ENCODE measurements around the gene PCED1B.

The PCED1B gene

GRCh38 chr12:47097276-47097896, 18.0 kb downstream of the PCED1B start:
- DNase-seq (no peak), ATAC-seq (no peak)
- H3K27me3 Mint-ChIP-seq = no peaks in the 10 kb centered on the region
- no peaks in the 10 kb centered on the region for H3K9me3 Mint-ChIP-seq
- peaks cover 22% of the 10 kb centered on the region for H3K4me1 Mint-ChIP-seq
- no peak overlapping the region for H3K4me3 Mint-ChIP-seq
- H3K27ac Mint-ChIP-seq = no peak overlapping the region

- H3K27ac Mint-ChIP-seq = no peak overlapping the region
- peaks cover 22% of the 10 kb centered on the region for H3K4me1 Mint-ChIP-seq
- H3K9me3 Mint-ChIP-seq = no peaks in the 10 kb centered on the region
- no peak for ATAC-seq
- no peak for DNase-seq
- no peaks in the 10 kb centered on the region for H3K27me3 Mint-ChIP-seq
- no peak overlapping the region for H3K4me3 Mint-ChIP-seq
These were observed 18.7 kb downstream of the PCED1B start for GRCh38 chr12:47098099-47098498.

- Mint-ChIP-seq H3K4me1 (peaks cover 21% of the 10 kb centered on the region), H3K27ac (no peak overlapping the region), H3K4me3 (no peak overlapping the region), H3K9me3 (no peaks in the 10 kb centered on the region), H3K27me3 (no peaks in the 10 kb centered on the region)
- no peak for ATAC-seq
- no peak for DNase-seq
These were observed 20.2 kb downstream of the PCED1B start for GRCh38 chr12:47099610-47100009.

- Mint-ChIP-seq H3K9me3 (no peaks in the 10 kb centered on the region), H3K4me3 (no peak overlapping the region), H3K27ac (no peak overlapping the region), H3K27me3 (no peaks in the 10 kb centered on the region), H3K4me1 (peaks cover 18% of the 10 kb centered on the region)
- no peak for DNase-seq
- ATAC-seq = no peak
These were observed 20.7 kb downstream of the PCED1B start for GRCh38 chr12:47100160-47100559.

GRCh38 chr12:47102406-47102805, 23.0 kb downstream of the PCED1B start:
- Mint-ChIP-seq H3K27ac (no peak overlapping the region), H3K27me3 (no peaks in the 10 kb centered on the region), H3K4me1 (peaks cover 14% of the 10 kb centered on the region), H3K4me3 (no peak overlapping the region), H3K9me3 (no peaks in the 10 kb centered on the region)
- DNase-seq (no peak), ATAC-seq (no peak)

- Mint-ChIP-seq H3K9me3 (no peaks in the 10 kb centered on the region), H3K4me1 (peaks cover 14% of the 10 kb centered on the region), H3K4me3 (no peak overlapping the region), H3K27me3 (no peaks in the 10 kb centered on the region), H3K27ac (no peak overlapping the region)
- no peak for ATAC-seq
- no peak for DNase-seq
These were observed 23.6 kb downstream of the PCED1B start for GRCh38 chr12:47102845-47103651.

GRCh38 chr12:47105914-47106674, 26.7 kb downstream of the PCED1B start:
- no peak overlapping the region for H3K4me3 Mint-ChIP-seq
- no peak overlapping the region for H3K27ac Mint-ChIP-seq
- DNase-seq (no peak), ATAC-seq (no peak)
- H3K4me1 Mint-ChIP-seq = peaks cover 24% of the 10 kb centered on the region
- H3K27me3 Mint-ChIP-seq = no peaks in the 10 kb centered on the region
- H3K9me3 Mint-ChIP-seq = no peaks in the 10 kb centered on the region

GRCh38 chr12:47107446-47107845, 28.0 kb downstream of the PCED1B start:
- no peak for DNase-seq
- Mint-ChIP-seq H3K4me3 (no peak overlapping the region), H3K9me3 (no peaks in the 10 kb centered on the region), H3K4me1 (peaks cover 38% of the 10 kb centered on the region), H3K27me3 (no peaks in the 10 kb centered on the region), H3K27ac (peak overlapping the region in 1 of 2 donors; percentile 43)
- no peak for ATAC-seq

- ATAC-seq = no peak
- Mint-ChIP-seq H3K4me1 (peaks cover 42% of the 10 kb centered on the region), H3K27me3 (no peaks in the 10 kb centered on the region), H3K4me3 (no peak overlapping the region), H3K9me3 (no peaks in the 10 kb centered on the region), H3K27ac (no peak overlapping the region)
- no peak for DNase-seq
These were observed 28.5 kb downstream of the PCED1B start for GRCh38 chr12:47107926-47108325.

GRCh38 chr12:47110011-47110541, 30.7 kb downstream of the PCED1B start:
- no peak overlapping the region for H3K4me3 Mint-ChIP-seq
- DNase-seq (no peak), ATAC-seq (no peak)
- no peaks in the 10 kb centered on the region for H3K9me3 Mint-ChIP-seq
- no peak overlapping the region for H3K27ac Mint-ChIP-seq
- no peaks in the 10 kb centered on the region for H3K27me3 Mint-ChIP-seq
- peaks cover 38% of the 10 kb centered on the region for H3K4me1 Mint-ChIP-seq

- peak overlapping the region in 1 of 2 donors; percentile 29 for H3K27ac Mint-ChIP-seq
- H3K4me1 Mint-ChIP-seq = peaks cover 37% of the 10 kb centered on the region
- peak overlapping the region in 1 of 2 donors; percentile 7 for H3K4me3 Mint-ChIP-seq
- DNase-seq (no peak), ATAC-seq (peak; percentile 77)
- H3K27me3 Mint-ChIP-seq = no peaks in the 10 kb centered on the region
- H3K9me3 Mint-ChIP-seq = no peaks in the 10 kb centered on the region
These were observed 31.4 kb downstream of the PCED1B start for GRCh38 chr12:47110718-47111391.

GRCh38 chr12:47111392-47111778, 32.0 kb downstream of the PCED1B start:
- peak overlapping the region in 1 of 2 donors; percentile 82 for H3K27ac Mint-ChIP-seq
- peaks cover 37% of the 10 kb centered on the region for H3K4me1 Mint-ChIP-seq
- no peaks in the 10 kb centered on the region for H3K9me3 Mint-ChIP-seq
- H3K4me3 Mint-ChIP-seq = peak overlapping the region; percentile 10 to 23
- peak in 1 of 2 donors; percentile 46 for DNase-seq
- H3K27me3 Mint-ChIP-seq = no peaks in the 10 kb centered on the region
- ATAC-seq = peak; percentile 92

- no peak for DNase-seq
- peak overlapping the region; percentile 10 to 23 for H3K4me3 Mint-ChIP-seq
- H3K9me3 Mint-ChIP-seq = no peaks in the 10 kb centered on the region
- no peaks in the 10 kb centered on the region for H3K27me3 Mint-ChIP-seq
- H3K27ac Mint-ChIP-seq = peak overlapping the region in 1 of 2 donors; percentile 82
- peak; percentile 24 for ATAC-seq
- peaks cover 37% of the 10 kb centered on the region for H3K4me1 Mint-ChIP-seq
These were observed 32.4 kb downstream of the PCED1B start for GRCh38 chr12:47111854-47112253.

GRCh38 chr12:47112679-47113078, 33.3 kb downstream of the PCED1B start:
- no peak overlapping the region for H3K27ac Mint-ChIP-seq
- DNase-seq = no peak
- no peak for ATAC-seq
- peak overlapping the region in 1 of 2 donors; percentile 4 for H3K4me3 Mint-ChIP-seq
- peaks cover 37% of the 10 kb centered on the region for H3K4me1 Mint-ChIP-seq
- no peaks in the 10 kb centered on the region for H3K27me3 Mint-ChIP-seq
- no peaks in the 10 kb centered on the region for H3K9me3 Mint-ChIP-seq

GRCh38 chr12:47114481-47114892, 35.1 kb downstream of the PCED1B start:
- Mint-ChIP-seq H3K27me3 (no peaks in the 10 kb centered on the region), H3K9me3 (no peaks in the 10 kb centered on the region), H3K4me1 (peaks cover 37% of the 10 kb centered on the region), H3K27ac (no peak overlapping the region), H3K4me3 (no peak overlapping the region)
- DNase-seq (no peak), ATAC-seq (no peak)

All from stimulated activated naive CD8-positive, alpha-beta T cell treated with anti-CD3 and anti-CD28 coated beads, Interleukin-15, amount 100 ng/mL, for 72 hours (primary cell).